IMR-90 (cell line): ENCODE measurements around the gene CASZ1. TPM values are rescaled to one million over a fixed set of nuclear protein-coding genes. Genes with fewer than 3 reads are reported as not detected.

Experiments used
- ATAC-seq: fragments of 200-7000 bp; cut with Tn5 transposase; 2 replicates; pipeline ENCODE4 v1.9.1; 2020; ENCODE audit warnings: low read depth, mild to moderate bottlenecking, moderate library complexity
- BruUV-seq: library from RNA; stranded (reverse); fragments of 400-500 nt; replicated peaks from 2 replicates; lab custom pipeline; 2021; lab: Mats Ljungman, UMichigan
- CTCF ChIA-PET: fragments of 300-600 bp; formaldehyde crosslinking; extraction: SDS; loops from one replicate; lab custom pipeline; 2021; ENCODE audit warnings: antibody characterized with exemption; lab: Yijun Ruan, JAX
- POLR2A ChIA-PET: fragments of 300-600 bp; sonication (Branson Sonifier 250); formaldehyde crosslinking; loops from one replicate; lab custom pipeline; 2022; ENCODE audit warnings: antibody characterized with exemption; ENCODE audit not compliant: unreplicated experiment; lab: Charles Lee
- DNase-seq: peaks from one replicate; pipeline ENCODE4 v3.0.0; 2013
- H2AFZ ChIP-seq: replicated peaks from 2 replicates; pipeline ENCODE3; 2013; ENCODE audit warnings: low read length, mild to moderate bottlenecking; ENCODE audit not compliant: poor library complexity
- H2AK5ac ChIP-seq: 2 replicates; pipeline ENCODE4 v1.6.1; 2013; ENCODE audit warnings: low read depth, low read length, inconsistent platforms
- H2AK9ac ChIP-seq: replicated peaks from 2 replicates; pipeline ENCODE3; 2013; ENCODE audit warnings: mild to moderate bottlenecking, low read depth, low read length, moderate library complexity; ENCODE audit not compliant: poor library complexity
- H2BK120ac ChIP-seq: 2 replicates; pipeline ENCODE4 v1.6.1; 2013; ENCODE audit warnings: low read depth, low read length, inconsistent platforms
- H2BK15ac ChIP-seq: 3 replicates; pipeline ENCODE4 v1.6.1; 2013; ENCODE audit warnings: low read depth, low read length, inconsistent platforms
- H2BK20ac ChIP-seq: 2 replicates; pipeline ENCODE4 v1.6.1; 2013; ENCODE audit warnings: low read depth, mild to moderate bottlenecking, inconsistent platforms, low read length, moderate library complexity
- H2BK5ac ChIP-seq: 2 replicates; pipeline ENCODE4 v1.6.1; 2013; ENCODE audit warnings: mild to moderate bottlenecking, low read depth, low read length, inconsistent platforms; ENCODE audit not compliant: poor library complexity, severe bottlenecking
- H3K14ac ChIP-seq: replicated peaks from 2 replicates; pipeline ENCODE4 v1.6.1; 2013; ENCODE audit warnings: low read depth, low read length, inconsistent platforms
- H3K18ac ChIP-seq: 2 replicates; pipeline ENCODE4 v1.6.1; 2013; ENCODE audit warnings: low read depth, low read length, control low read depth
- H3K23ac ChIP-seq: 2 replicates; pipeline ENCODE4 v1.6.1; 2013; ENCODE audit warnings: low read depth, low read length, inconsistent platforms
- H3K27ac ChIP-seq: 2 replicates; pipeline ENCODE4 v1.5.1; 2013; ENCODE audit warnings: mild to moderate bottlenecking, control low read depth, low read length; ENCODE audit not compliant: insufficient read depth
- H3K27me3 ChIP-seq: 2 replicates; pipeline ENCODE4 v1.6.1; 2013; ENCODE audit warnings: low read length; ENCODE audit not compliant: control insufficient read depth, insufficient read depth
- H3K36me3 ChIP-seq: 2 replicates; pipeline ENCODE4 v1.6.1; 2013; ENCODE audit warnings: low read length, mixed read lengths; ENCODE audit not compliant: control insufficient read depth, insufficient read depth
- H3K4ac ChIP-seq: 2 replicates; pipeline ENCODE4 v1.6.1; 2013; ENCODE audit warnings: low read depth, low read length, inconsistent platforms
- H3K4me1 ChIP-seq: 2 replicates; pipeline ENCODE4 v1.6.1; 2013; ENCODE audit warnings: low read length, mixed read lengths; ENCODE audit not compliant: control insufficient read depth, insufficient read depth
- H3K4me2 ChIP-seq: 2 replicates; pipeline ENCODE4 v1.6.1; 2013; ENCODE audit warnings: low read depth, mild to moderate bottlenecking, control low read depth, low read length, moderate library complexity
- H3K4me3 ChIP-seq: 2 replicates; pipeline ENCODE4 v1.5.1; 2013; ENCODE audit warnings: low read depth, mild to moderate bottlenecking, control low read depth, low read length, moderate library complexity; ENCODE audit not compliant: insufficient read depth
- H3K56ac ChIP-seq: 2 replicates; pipeline ENCODE4 v1.6.1; 2013; ENCODE audit warnings: low read length, inconsistent platforms; ENCODE audit not compliant: insufficient read depth; ENCODE audit errors: extremely low read depth
- H3K79me1 ChIP-seq, 2 experiments: 2 replicates each; pipeline ENCODE4 v1.6.1; 2013; ENCODE audit warnings: low read length in 2 of 2, inconsistent platforms in 1 of 2, low read depth in 1 of 2
- H3K9ac ChIP-seq: 2 replicates; pipeline ENCODE4 v1.6.1; 2013; ENCODE audit warnings: low read depth, low read length, control low read depth
- H3K9me1 ChIP-seq: 2 replicates; pipeline ENCODE4 v1.6.1; 2013; ENCODE audit warnings: low read length, inconsistent platforms; ENCODE audit not compliant: insufficient read depth
- H3K9me3 ChIP-seq: 2 replicates; pipeline ENCODE4 v1.6.1; 2013; ENCODE audit warnings: low read length; ENCODE audit not compliant: control insufficient read depth, insufficient read depth
- H4K20me1 ChIP-seq: 2 replicates; pipeline ENCODE4 v1.6.1; 2013; ENCODE audit warnings: low read length, inconsistent platforms; ENCODE audit not compliant: insufficient read depth
- H4K5ac ChIP-seq: 2 replicates; pipeline ENCODE4 v1.6.1; 2013; ENCODE audit warnings: mild to moderate bottlenecking, low read depth, low read length, control low read depth
- H4K8ac ChIP-seq, 2 experiments: 2 replicates each; pipeline ENCODE4 v1.6.1; 2013; ENCODE audit warnings: low read depth in 2 of 2, low read length in 2 of 2, control low read depth in 1 of 2, inconsistent platforms in 1 of 2
- H4K91ac ChIP-seq: 2 replicates; pipeline ENCODE4 v1.6.1; 2013; ENCODE audit warnings: low read depth, low read length, inconsistent platforms; ENCODE audit not compliant: insufficient read depth
- MAFK ChIP-seq: IDR thresholded peaks from 2 replicates; pipeline ENCODE4 v1.6.1; 2012; ENCODE audit warnings: low read depth, low read length, improper control_type of control experiment
- MAZ ChIP-seq: IDR thresholded peaks from 2 replicates; pipeline ENCODE4 v1.6.1; 2012; ENCODE audit warnings: low read depth, mild to moderate bottlenecking, low read length, improper control_type of control experiment, moderate library complexity, borderline replicate concordance
- MXI1 ChIP-seq: IDR thresholded peaks from 2 replicates; pipeline ENCODE4 v1.6.1; 2012; ENCODE audit warnings: low read depth, mild to moderate bottlenecking, low read length, moderate library complexity, borderline replicate concordance
- POLR2A ChIP-seq: IDR thresholded peaks from 2 replicates; pipeline ENCODE4 v1.6.1; 2012; ENCODE audit warnings: mild to moderate bottlenecking, low read depth, low read length
- RAD21 ChIP-seq: IDR thresholded peaks from 2 replicates; pipeline ENCODE4 v1.6.1; 2012; ENCODE audit warnings: low read length, improper control_type of control experiment
- SMC3 ChIP-seq: fragments of 150-350 bp; IDR thresholded peaks from 2 replicates; pipeline ENCODE4 v1.6.1; 2016; ENCODE audit warnings: low read depth, mild to moderate bottlenecking, antibody characterized with exemption, low read length, moderate library complexity
- WGBS, 2 experiments: methylation state at CpG; one replicate each; pipeline versions ENCODE4 v1.1.5 to v1.1.7; 2013; ENCODE audit warnings: missing lambda C conversion rate in 2 of 2; ENCODE audit not compliant: insufficient read length in 1 of 2; ENCODE audit errors: extremely low coverage in 2 of 2; 5-methylcytosine and 5-hydroxymethylcytosine counted together
- dilution Hi-C: fragments of 300-500 bp; cut with HindIII; formaldehyde crosslinking; loops from one replicate; pipeline ENCODE4 v1.14.3; 2018; ENCODE audit warnings: low sequenced_read_pairs; ENCODE audit not compliant: unreplicated experiment
- in situ Hi-C: fragments of 300-500 bp; cut with MboI; formaldehyde crosslinking; loops from 3 replicates; pipeline ENCODE4 v1.14.3; 2019; ENCODE audit warnings: low sequenced_read_pairs, inconsistent platforms, mixed read lengths
- intact Hi-C: fragments of 100-400 bp; cut with micrococcal nuclease; formaldehyde crosslinking; loops from 2 replicates; pipeline ENCODE4 v1.10.0; 2022
- polyA plus RNA-seq, 3 experiments: library from polyadenylated mRNA; depleted of rRNA; stranded (reverse); fragments of >200 nt; gene quantifications; 2 replicates each; pipeline ENCODE4 v1.2.3, GENCODE V29; 2012; ENCODE audit warnings: low replicate concordance in 1 of 3
- total RNA-seq: library from RNA; depleted of rRNA; stranded (reverse); fragments of >200 nt; gene quantifications from 2 replicates; pipeline ENCODE4 v1.2.3, GENCODE V29; 2012

The CASZ1 gene
- total and polyA plus RNA-seq, 2 of the 4 experiments (the other 2 are of a cell fraction), result 0.18 to 0.24 TPM

DNA sequence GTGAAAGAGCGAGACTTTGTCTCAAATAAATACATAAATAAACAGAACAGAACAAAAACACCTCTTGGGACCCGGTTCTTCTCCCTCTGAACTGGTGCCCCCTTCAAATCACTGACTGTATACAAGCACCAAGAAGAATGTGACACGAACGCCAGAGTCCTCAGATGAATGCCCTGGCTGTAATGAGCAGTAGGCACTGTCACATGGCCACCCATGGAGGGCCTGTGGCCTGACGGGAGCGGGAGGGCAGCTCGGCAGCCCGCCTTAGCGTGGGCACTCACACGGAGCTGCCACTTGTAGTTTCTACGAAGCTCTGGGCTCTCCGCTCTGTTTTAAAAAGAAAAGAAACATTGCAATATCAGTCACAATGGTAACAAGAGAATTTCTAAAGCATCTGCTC is 175.7 kb downstream of the CASZ1 start:
- BruUV-seq, result no TSS peak
- ChIA-PET POLR2A (no interaction called here), CTCF (no interaction called here)
- 90% methylated on average over 4 of the region's 12 CpGs; no CpG with 5 or more reads in 1 of the 2 experiments for WGBS, 2 experiments
- Histone ChIP-seq H3K9me3 (no peaks in the 10 kb centered on the region), H3K23ac (no peak overlapping the region), H3K4me2 (no peak overlapping the region), H3K4ac (no peak overlapping the region), H3K36me3 (peaks cover 15% of the 10 kb centered on the region), H2BK120ac (no peak overlapping the region), H4K91ac (no peak overlapping the region), H3K4me3 (no peak overlapping the region), H2AK9ac (no peak overlapping the region), H3K9ac (no peak overlapping the region), H2BK5ac (no peak overlapping the region), H3K56ac (no peak overlapping the region), H2BK15ac (no peak overlapping the region), H3K27me3 (no peaks in the 10 kb centered on the region), H2AFZ (no peak overlapping the region), H2BK20ac (no peak overlapping the region), H4K20me1 (0 out of 2 replicates have a peak, but pooled peaks cover 2% of the 10 kb centered on the region), H4K8ac (no peak overlapping the region), H4K5ac (no peak overlapping the region), H3K4me1 (no peaks in the 10 kb centered on the region), H3K9me1 (no peaks in the 10 kb centered on the region), H3K18ac (no peak overlapping the region), H3K27ac (no peak overlapping the region), H3K14ac (no peak overlapping the region), H3K79me1 (0 out of 4 replicates have a peak, but pooled peaks cover 0 to 9% of the 10 kb centered on the region in 2 experiments), H2AK5ac (no peak overlapping the region)
- no peak for DNase-seq
- TF ChIP-seq MAFK (no peak), POLR2A (no peak), MAZ (no peak), SMC3 (no peak), MXI1 (no peak), RAD21 (no peak)
- dilution Hi-C loops, result no loop called here
- intact Hi-C loops, result no loop called here
- no peak for ATAC-seq
- in situ Hi-C loops, result no loop called here
